Measurements from ENCODE around the gene SNHG17. TPM values are rescaled to one million over a fixed set of nuclear protein-coding genes. Genes with fewer than 3 reads are reported as not detected.

SNHG17 gene
- total and polyA plus RNA-seq, 2 of the 4 experiments (the other 2 are of a cell fraction), result 5.4 to 38.2 TPM

DNA sequence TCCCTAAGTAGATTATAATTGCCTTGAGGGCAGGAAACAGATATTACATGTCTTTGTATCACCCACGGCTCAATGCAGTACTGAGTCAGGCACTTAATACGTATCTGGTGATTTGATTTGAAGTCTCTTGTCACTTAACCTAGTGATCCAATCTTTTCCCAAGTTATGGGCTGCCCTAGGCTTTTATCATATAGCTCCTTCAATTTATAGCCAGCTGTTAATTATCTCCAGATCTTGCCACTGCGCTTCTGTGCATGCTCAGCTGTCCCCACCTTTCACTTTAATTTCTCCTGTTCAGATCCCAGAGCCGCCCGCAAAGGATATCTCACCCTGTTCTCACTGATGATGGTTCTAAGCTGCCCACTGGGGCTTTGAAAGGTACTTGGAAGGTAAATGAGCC lies 41.9 kb downstream of the SNHG17 start:
- CTCF ChIA-PET, result no interaction called here
- H4K91ac ChIP-seq (ENCODE audit: insufficient read depth, low read depth, low read length), result no peak overlapping the region
- H3K4me2 ChIP-seq (ENCODE audit: low read depth, low read length), result no peak overlapping the region

More for the DNA sequence above, 41.9 kb downstream of the SNHG17 start:
- no CpG with 5 or more reads among the region's 5 CpGs for WGBS, 2 experiments (ENCODE audit: extremely low coverage in 2 of 2, insufficient read length in 1 of 2)
- H3K14ac ChIP-seq (replicated peaks; ENCODE audit: low read depth, low read length), result no peak overlapping the region
- no peak overlapping the region for H3K4ac ChIP-seq (ENCODE audit: low read depth, low read length)
- H3K56ac ChIP-seq (ENCODE audit: extremely low read depth, insufficient read depth, low read length), result no peak overlapping the region
- H4K8ac ChIP-seq (ENCODE audit: low read depth in 2 of 2, low read length in 2 of 2), result no peak overlapping the region
- no peak overlapping the region for H3K23ac ChIP-seq (ENCODE audit: low read depth, low read length)
- no peak overlapping the region for H3K27ac ChIP-seq (ENCODE audit: insufficient read depth, low read length)
- H2BK5ac ChIP-seq (ENCODE audit: low read depth, low read length, poor library complexity, severe bottlenecking), result no peak overlapping the region
- H3K9me3 ChIP-seq (ENCODE audit: control insufficient read depth, insufficient read depth, low read length), result no peaks in the 10 kb centered on the region
- H2AK9ac ChIP-seq (replicated peaks; ENCODE audit: low read depth, low read length, poor library complexity), result no peak overlapping the region
- H2BK120ac ChIP-seq (ENCODE audit: low read depth, low read length), result no peak overlapping the region
- no peak for DNase-seq
- H2AK5ac ChIP-seq (ENCODE audit: low read depth, low read length), result no peak overlapping the region
- in situ Hi-C loops (cut with MboI; ENCODE audit: low sequenced_read_pairs) (loop anchor here (25.0 kb wide), 1 partner anchor 1131 kb away; the partner anchor contains the start of gene GHRH), intact Hi-C loops (cut with micrococcal nuclease) (no loop called here), dilution Hi-C loops (cut with HindIII; ENCODE audit: low sequenced_read_pairs, unreplicated experiment) (no loop called here)
- no peak overlapping the region for H2BK20ac ChIP-seq (ENCODE audit: low read depth, low read length)
- H4K5ac ChIP-seq (ENCODE audit: low read depth, low read length), result no peak overlapping the region
- no peak overlapping the region for H3K4me3 ChIP-seq (ENCODE audit: insufficient read depth, low read depth, low read length)
- H3K4me1 ChIP-seq (ENCODE audit: control insufficient read depth, insufficient read depth, low read length), result peaks cover 2% of the 10 kb centered on the region; the same call in 1 of the 2 replicates
- no peaks in the 10 kb centered on the region for H4K20me1 ChIP-seq (ENCODE audit: insufficient read depth, low read length)
- H3K9ac ChIP-seq (ENCODE audit: low read depth, low read length), result no peak overlapping the region
- TF ChIP-seq, protein P1, sequence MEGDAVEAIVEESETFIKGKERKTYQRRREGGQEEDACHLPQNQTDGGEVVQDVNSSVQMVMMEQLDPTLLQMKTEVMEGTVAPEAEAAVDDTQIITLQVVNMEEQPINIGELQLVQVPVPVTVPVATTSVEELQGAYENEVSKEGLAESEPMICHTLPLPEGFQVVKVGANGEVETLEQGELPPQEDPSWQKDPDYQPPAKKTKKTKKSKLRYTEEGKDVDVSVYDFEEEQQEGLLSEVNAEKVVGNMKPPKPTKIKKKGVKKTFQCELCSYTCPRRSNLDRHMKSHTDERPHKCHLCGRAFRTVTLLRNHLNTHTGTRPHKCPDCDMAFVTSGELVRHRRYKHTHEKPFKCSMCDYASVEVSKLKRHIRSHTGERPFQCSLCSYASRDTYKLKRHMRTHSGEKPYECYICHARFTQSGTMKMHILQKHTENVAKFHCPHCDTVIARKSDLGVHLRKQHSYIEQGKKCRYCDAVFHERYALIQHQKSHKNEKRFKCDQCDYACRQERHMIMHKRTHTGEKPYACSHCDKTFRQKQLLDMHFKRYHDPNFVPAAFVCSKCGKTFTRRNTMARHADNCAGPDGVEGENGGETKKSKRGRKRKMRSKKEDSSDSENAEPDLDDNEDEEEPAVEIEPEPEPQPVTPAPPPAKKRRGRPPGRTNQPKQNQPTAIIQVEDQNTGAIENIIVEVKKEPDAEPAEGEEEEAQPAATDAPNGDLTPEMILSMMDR (conservative IDR thresholded peaks at IDR 0.05; ENCODE audit: low read depth, low read length), result no peak
- no peak for TF ChIP-seq USF2 (IDR thresholded peaks at IDR 0.05; ENCODE audit: low read depth, low read length)
- no peak for TF ChIP-seq RFX5 (IDR thresholded peaks at IDR 0.05; ENCODE audit: low read depth, low read length)
- no peak for TF ChIP-seq FOS (IDR thresholded peaks at IDR 0.05; ENCODE audit: low read depth, low read length)
- no peak for TF ChIP-seq CHD1 (IDR thresholded peaks at IDR 0.05; ENCODE audit: low read depth, low read length)
- TF ChIP-seq RCOR1 (IDR thresholded peaks at IDR 0.05; ENCODE audit: insufficient replicate concordance, low read length), result no peak
- no peak for TF ChIP-seq SMC3 (IDR thresholded peaks at IDR 0.05; ENCODE audit: low read depth, low read length)
- no peak for TF ChIP-seq RAD21 (IDR thresholded peaks at IDR 0.05; ENCODE audit: low read length)
- no peak for TF ChIP-seq POLR2A (IDR thresholded peaks at IDR 0.05; ENCODE audit: low read depth, low read length)
- H3K79me1 ChIP-seq (ENCODE audit: low read depth in 1 of 2, low read length in 2 of 2), result no peaks in the 10 kb centered on the region
- H3K9me1 ChIP-seq (ENCODE audit: insufficient read depth, low read length), result no peaks in the 10 kb centered on the region
- no TSS peak for BruUV-seq (replicated peaks)
- ATAC-seq (ENCODE audit: low read depth), result no peak
- H2BK15ac ChIP-seq (ENCODE audit: low read depth, low read length), result no peak overlapping the region
- H3K27me3 ChIP-seq (ENCODE audit: control insufficient read depth, insufficient read depth, low read length), result peaks cover 25% of the 10 kb centered on the region
- H3K18ac ChIP-seq (ENCODE audit: low read depth, low read length), result no peak overlapping the region
- POLR2A ChIA-PET (ENCODE audit: unreplicated experiment), result no interaction called here
- no peaks in the 10 kb centered on the region for H3K36me3 ChIP-seq (ENCODE audit: control insufficient read depth, insufficient read depth, low read length)
- H2AFZ ChIP-seq (replicated peaks; ENCODE audit: low read length, poor library complexity), result no peak overlapping the region
